GM12872 (cell line): Measurements from ENCODE around the gene GALNT2.

Source experiments
- CTCF ChIP-seq: IDR thresholded peaks from 3 replicates; pipeline ENCODE4 v1.5.1; 2011; ENCODE audit warnings: low read depth, mild to moderate bottlenecking, low read length, moderate library complexity; ENCODE audit not compliant: insufficient read depth

Gene GALNT2

GRCh38 chr1:230097370-230097769, 30.3 kb downstream of the GALNT2 start:
- TF ChIP-seq CTCF: no peak

- no peak for TF ChIP-seq CTCF
These were observed 31.7 kb downstream of the GALNT2 start for GRCh38 chr1:230098723-230099122.

- TF ChIP-seq CTCF: no peak
These were observed 32.4 kb downstream of the GALNT2 start for GRCh38 chr1:230099465-230099864.

- TF ChIP-seq CTCF: no peak
These were observed 33.9 kb downstream of the GALNT2 start for GRCh38 chr1:230100932-230101331.

- TF ChIP-seq CTCF: no peak
These were observed 34.5 kb downstream of the GALNT2 start for GRCh38 chr1:230101556-230101955.

- no peak for TF ChIP-seq CTCF
These were observed 35.0 kb downstream of the GALNT2 start for GRCh38 chr1:230102046-230102445.

- TF ChIP-seq CTCF: no peak
These were observed 35.4 kb downstream of the GALNT2 start for GRCh38 chr1:230102472-230102871.
